Cardiac fibroblast (primary cell): ENCODE measurements around the gene PIK3CB.

Experiments
- DNase-seq, 2 donors: peaks; one replicate each; pipeline versions ENCODE4 v3.0.0 to v3.0.0-alpha.2; 2010; ENCODE audit warnings: low read depth in 2 of 2
- H3K4me3 ChIP-seq, 2 donors: replicated peaks in 1 of 2; 1 replicate in 1 of 2; 2 replicates in 1 of 2; pipeline ENCODE4 v1.5.1; 2011; ENCODE audit warnings: low read depth in 2 of 2, low read length in 2 of 2, mild to moderate bottlenecking in 2 of 2, moderate library complexity in 1 of 2
- TF ChIP-seq, protein P1 (sequence below): IDR thresholded peaks from one replicate; pipeline ENCODE4 v1.5.1; 2011; ENCODE audit warnings: low read depth, mild to moderate bottlenecking, low read length, inconsistent platforms

The PIK3CB gene

DNA sequence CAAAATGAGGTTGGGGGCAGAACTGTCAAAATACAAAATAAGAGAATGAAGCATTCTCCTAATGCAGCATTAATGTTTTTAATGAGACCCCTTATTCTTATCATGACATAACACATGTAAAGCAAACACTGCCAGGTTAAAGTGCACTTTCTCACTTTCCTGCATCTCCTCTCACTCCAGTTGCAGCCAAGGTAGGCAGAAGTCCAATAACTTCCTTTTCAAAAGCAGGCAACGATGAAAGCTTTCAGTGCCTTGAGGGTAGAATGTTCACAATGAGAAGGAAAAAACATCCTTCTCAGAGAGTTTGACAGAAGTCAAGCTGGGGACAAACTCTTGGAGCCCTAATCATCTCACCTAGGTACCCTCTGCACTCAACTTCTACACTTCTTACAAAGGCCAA is 166.6 kb downstream of the PIK3CB start:
- H3K4me3 ChIP-seq, result no peak overlapping the region
- TF ChIP-seq, protein P1, sequence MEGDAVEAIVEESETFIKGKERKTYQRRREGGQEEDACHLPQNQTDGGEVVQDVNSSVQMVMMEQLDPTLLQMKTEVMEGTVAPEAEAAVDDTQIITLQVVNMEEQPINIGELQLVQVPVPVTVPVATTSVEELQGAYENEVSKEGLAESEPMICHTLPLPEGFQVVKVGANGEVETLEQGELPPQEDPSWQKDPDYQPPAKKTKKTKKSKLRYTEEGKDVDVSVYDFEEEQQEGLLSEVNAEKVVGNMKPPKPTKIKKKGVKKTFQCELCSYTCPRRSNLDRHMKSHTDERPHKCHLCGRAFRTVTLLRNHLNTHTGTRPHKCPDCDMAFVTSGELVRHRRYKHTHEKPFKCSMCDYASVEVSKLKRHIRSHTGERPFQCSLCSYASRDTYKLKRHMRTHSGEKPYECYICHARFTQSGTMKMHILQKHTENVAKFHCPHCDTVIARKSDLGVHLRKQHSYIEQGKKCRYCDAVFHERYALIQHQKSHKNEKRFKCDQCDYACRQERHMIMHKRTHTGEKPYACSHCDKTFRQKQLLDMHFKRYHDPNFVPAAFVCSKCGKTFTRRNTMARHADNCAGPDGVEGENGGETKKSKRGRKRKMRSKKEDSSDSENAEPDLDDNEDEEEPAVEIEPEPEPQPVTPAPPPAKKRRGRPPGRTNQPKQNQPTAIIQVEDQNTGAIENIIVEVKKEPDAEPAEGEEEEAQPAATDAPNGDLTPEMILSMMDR, result no peak
- DNase-seq, result no peak

DNA sequence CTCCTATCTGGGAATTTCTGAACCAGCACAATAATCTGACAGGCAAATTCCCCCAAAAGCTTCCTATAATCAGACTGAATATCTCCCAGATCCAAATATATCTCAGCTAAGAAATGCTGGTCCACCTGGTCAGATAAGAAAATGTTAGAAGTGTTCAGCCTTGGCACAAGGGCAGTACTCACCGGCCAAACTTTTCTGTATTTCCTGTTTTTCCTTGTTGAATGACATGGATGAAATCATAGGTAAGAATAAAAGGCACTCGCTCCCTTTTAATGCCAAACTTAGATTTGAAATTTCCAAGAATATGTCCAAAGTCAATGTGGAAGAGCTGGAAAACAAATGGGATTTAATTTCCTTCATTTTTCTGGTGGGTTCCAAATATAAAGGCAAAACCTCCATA is 177.2 kb downstream of the PIK3CB start:
- H3K4me3 ChIP-seq, result no peak overlapping the region
- TF ChIP-seq, protein P1, result no peak
- no peak for DNase-seq

DNA sequence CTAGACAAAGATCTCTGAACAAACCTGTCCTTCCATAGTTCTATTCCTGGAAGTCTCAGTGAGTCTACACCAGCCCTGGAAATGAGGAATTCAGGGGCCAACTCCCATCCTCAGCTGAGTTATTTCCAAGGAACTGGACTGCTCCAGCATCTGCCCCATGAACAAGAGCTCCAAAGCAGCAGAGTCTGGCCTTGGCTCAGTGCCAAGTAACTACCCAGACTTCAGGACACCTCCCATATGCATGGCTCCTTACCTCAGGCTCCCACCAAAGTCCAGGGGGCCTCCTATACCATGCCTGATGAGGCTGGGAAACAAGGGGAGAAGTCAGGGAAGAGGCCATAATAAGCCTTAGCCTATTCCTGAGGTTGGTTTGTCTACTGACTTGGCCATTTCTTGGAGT is 181.2 kb downstream of the PIK3CB start:
- TF ChIP-seq, protein P1, result no peak
- DNase-seq, result no peak
- H3K4me3 ChIP-seq, result no peak overlapping the region

DNA sequence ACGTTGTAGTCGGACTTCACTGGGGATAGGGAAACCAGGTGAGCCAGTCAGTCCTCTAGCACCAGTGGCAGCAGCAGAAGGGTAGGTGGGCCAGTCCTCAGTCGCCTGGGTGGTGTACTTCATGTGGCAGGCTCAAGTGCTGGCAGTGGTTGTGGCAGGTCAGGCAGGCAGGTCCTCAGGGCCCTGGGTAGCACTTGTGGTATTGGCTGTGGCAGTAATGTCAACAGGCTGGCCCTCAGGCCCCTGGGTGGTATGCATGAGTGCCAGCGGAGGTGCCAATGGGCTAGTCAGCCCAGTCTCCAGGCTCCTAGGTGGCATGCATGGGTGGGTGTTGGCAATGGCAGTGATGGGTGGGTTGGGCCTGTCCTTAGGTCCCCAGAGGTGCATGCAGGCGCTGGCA is 185.6 kb downstream of the PIK3CB start:
- no peak overlapping the region for H3K4me3 ChIP-seq
- TF ChIP-seq, protein P1, result no peak
- DNase-seq, result no peak

DNA sequence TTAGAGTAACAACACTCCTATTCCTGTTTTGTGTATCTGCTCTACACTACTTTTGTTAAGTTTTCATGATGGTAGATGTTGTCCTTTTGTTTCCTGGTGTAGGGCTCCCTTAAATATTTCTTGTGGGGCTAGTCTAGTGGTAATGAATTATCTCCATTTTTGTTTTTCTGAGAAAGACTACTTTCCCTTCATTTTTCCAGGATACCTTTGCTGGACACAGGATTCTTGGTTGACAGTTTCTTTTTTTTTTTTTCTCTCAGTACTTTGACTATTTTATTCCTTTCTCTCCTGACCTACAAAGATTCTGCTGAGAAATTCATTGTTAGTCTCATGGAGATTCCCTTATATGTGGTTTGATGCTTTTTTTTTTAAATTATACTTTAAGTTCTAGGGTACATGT is 188.2 kb downstream of the PIK3CB start:
- no peak overlapping the region for H3K4me3 ChIP-seq
- DNase-seq, result no peak
- TF ChIP-seq, protein P1, result no peak

DNA sequence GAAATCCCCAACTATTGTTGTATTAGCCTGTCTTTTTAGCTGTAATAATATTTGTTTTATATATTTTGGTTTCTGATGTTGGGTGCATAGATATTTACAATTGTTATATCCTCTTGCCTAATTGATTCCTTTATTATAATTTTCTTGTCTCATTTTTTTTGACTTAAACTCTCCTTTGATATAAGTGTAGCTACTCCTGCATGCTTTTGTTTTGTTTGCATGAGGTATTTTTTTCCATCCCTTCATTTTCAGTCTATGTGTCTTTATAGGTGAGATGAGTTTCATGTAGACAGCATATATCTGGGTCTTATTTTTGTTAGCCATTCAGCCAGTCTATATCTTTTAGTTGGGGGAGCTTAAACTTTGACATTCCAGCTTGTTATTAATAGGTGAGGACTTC is 188.7 kb downstream of the PIK3CB start:
- no peak for DNase-seq
- H3K4me3 ChIP-seq, result no peak overlapping the region
- TF ChIP-seq, protein P1, result no peak

DNA sequence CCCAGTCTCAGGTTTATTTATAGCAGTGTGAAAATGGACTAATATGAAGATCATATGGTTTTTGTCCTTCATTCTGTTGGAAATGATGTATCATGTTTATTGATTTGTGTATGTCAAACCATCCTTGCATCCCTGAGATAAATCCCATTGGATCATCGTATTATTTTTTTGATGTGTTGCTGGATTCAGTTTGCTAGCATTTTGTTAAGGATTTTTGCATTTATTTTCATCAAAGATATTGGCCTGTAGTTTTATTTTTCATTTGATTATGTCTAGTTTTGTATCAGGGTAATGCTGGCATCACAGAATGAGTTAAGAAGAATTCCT is 191.8 kb downstream of the PIK3CB start:
- no peak for DNase-seq
- no peak overlapping the region for H3K4me3 ChIP-seq
- TF ChIP-seq, protein P1, result no peak
